Astrocyte (in vitro differentiated cells and primary cell): Measurements from ENCODE around the gene ATXN7. TPM values are rescaled to one million over a fixed set of nuclear protein-coding genes. Genes with fewer than 3 reads are reported as not detected.

Source experiments
- DNase-seq: peaks from one replicate; pipeline ENCODE4 v3.0.0-alpha.2; 2010; ENCODE audit warnings: low read depth
- FAIRE-seq: peaks from 2 replicates; lab custom pipeline; 2011; peaks lifted over from hg19 to GRCh38; lab: Jason Lieb, UNC
- H2AFZ ChIP-seq: 2 replicates; pipeline ENCODE4 v1.6.0; 2012; ENCODE audit warnings: low read depth, low read length, inconsistent platforms
- H3K27ac ChIP-seq: 2 replicates; pipeline ENCODE4 v1.5.1; 2011; ENCODE audit warnings: low read depth, low read length, inconsistent platforms
- H3K27me3 ChIP-seq: 2 replicates; pipeline ENCODE4 v1.6.0; 2011; ENCODE audit warnings: low read length, inconsistent platforms; ENCODE audit not compliant: insufficient read depth
- H3K36me3 ChIP-seq: 2 replicates; pipeline ENCODE4 v1.5.1; 2011; ENCODE audit warnings: low read length, inconsistent platforms; ENCODE audit not compliant: insufficient read depth
- H3K4me1 ChIP-seq: 2 replicates; pipeline ENCODE4 v1.5.1; 2011; ENCODE audit warnings: low read length, inconsistent platforms; ENCODE audit not compliant: insufficient read depth
- H3K4me2 ChIP-seq: 2 replicates; pipeline ENCODE4 v1.6.0; 2012; ENCODE audit warnings: low read length, inconsistent platforms
- H3K4me3 ChIP-seq: 2 replicates; pipeline ENCODE4 v1.5.1; 2011; ENCODE audit warnings: low read depth, mild to moderate bottlenecking, low read length, inconsistent platforms; ENCODE audit not compliant: insufficient read depth
- H3K79me2 ChIP-seq: 2 replicates; pipeline ENCODE4 v1.6.0; 2012; ENCODE audit warnings: mild to moderate bottlenecking, low read length, inconsistent platforms; ENCODE audit not compliant: insufficient read depth
- H3K9ac ChIP-seq: 2 replicates; pipeline ENCODE4 v1.6.0; 2012; ENCODE audit warnings: mild to moderate bottlenecking, low read length, inconsistent platforms
- H3K9me3 ChIP-seq: 2 replicates; pipeline ENCODE4 v1.5.1; 2012; ENCODE audit warnings: low read depth, mild to moderate bottlenecking, low read length, inconsistent platforms; ENCODE audit not compliant: insufficient read depth
- H4K20me1 ChIP-seq: 2 replicates; pipeline ENCODE4 v1.6.0; 2012; ENCODE audit warnings: low read length, inconsistent platforms; ENCODE audit not compliant: insufficient read depth
- H3K27ac Mint-ChIP-seq: one replicate; pipeline ENCODE4 v1.8.0; 2021; ENCODE audit warnings: mild to moderate bottlenecking, mixed read lengths; ENCODE audit not compliant: unreplicated experiment
- H3K27me3 Mint-ChIP-seq: one replicate; pipeline ENCODE4 v1.8.0; 2021; ENCODE audit warnings: low read depth, mixed read lengths; ENCODE audit not compliant: unreplicated experiment
- H3K36me3 Mint-ChIP-seq: one replicate; pipeline ENCODE4 v1.8.0; 2021; ENCODE audit warnings: low read depth, mixed read lengths; ENCODE audit not compliant: unreplicated experiment
- H3K4me1 Mint-ChIP-seq: one replicate; pipeline ENCODE4 v1.8.0; 2021; ENCODE audit warnings: low read depth, mixed read lengths; ENCODE audit not compliant: unreplicated experiment
- H3K4me3 Mint-ChIP-seq: one replicate; pipeline ENCODE4 v1.8.0; 2021; ENCODE audit warnings: mild to moderate bottlenecking, moderate library complexity, mixed read lengths; ENCODE audit not compliant: unreplicated experiment
- H3K9me3 Mint-ChIP-seq: one replicate; pipeline ENCODE4 v1.8.0; 2021; ENCODE audit warnings: mild to moderate bottlenecking, mixed read lengths; ENCODE audit not compliant: unreplicated experiment
- CTCF ChIP-seq: IDR thresholded peaks from 2 replicates; pipeline ENCODE4 v1.5.1; 2011; ENCODE audit warnings: low read depth, mild to moderate bottlenecking, inconsistent platforms, low read length, moderate library complexity; ENCODE audit not compliant: insufficient read depth
- EZH2 ChIP-seq: IDR thresholded peaks from 2 replicates; pipeline ENCODE4 v1.6.1; 2012; ENCODE audit warnings: mild to moderate bottlenecking, low read length, inconsistent platforms; ENCODE audit not compliant: insufficient read depth
- total RNA-seq: library from RNA; stranded (reverse); gene quantifications from 2 replicates; pipeline ENCODE4 v1.2.1, GENCODE V29; 2021

Gene ATXN7
- total RNA-seq, 1 donor from 2014 or later: 17.6 TPM

- Histone ChIP-seq H3K27ac (no peak overlapping the region), H3K9me3 (no peaks in the 10 kb centered on the region), H3K4me3 (no peak overlapping the region), H3K36me3 (no peaks in the 10 kb centered on the region), H3K79me2 (peaks cover 44% of the 10 kb centered on the region), H3K27me3 (no peaks in the 10 kb centered on the region), H2AFZ (no peak overlapping the region), H3K4me2 (no peak overlapping the region), H3K9ac (no peak overlapping the region), H4K20me1 (peaks cover 73% of the 10 kb centered on the region), H3K4me1 (peaks cover 13% of the 10 kb centered on the region)
- Mint-ChIP-seq H3K4me3 (no peak overlapping the region), H3K27ac (peak overlapping the region; percentile 59), H3K36me3 (peaks cover 9% of the 10 kb centered on the region), H3K27me3 (no peaks in the 10 kb centered on the region), H3K9me3 (no peaks in the 10 kb centered on the region), H3K4me1 (peaks cover 48% of the 10 kb centered on the region)
- FAIRE-seq (no peak), DNase-seq (no peak)
- TF ChIP-seq EZH2 (no peak), CTCF (no peak)
Observed at GRCh38 chr3:63947594-63947993, 83.9 kb downstream of the ATXN7 start.

- Histone ChIP-seq H3K4me2 (no peak overlapping the region), H3K36me3 (peaks cover 5% of the 10 kb centered on the region), H3K4me3 (no peak overlapping the region), H3K4me1 (peaks cover 13% of the 10 kb centered on the region), H3K27ac (peak overlapping the region; percentile 44), H3K79me2 (peaks cover 30% of the 10 kb centered on the region), H3K9ac (no peak overlapping the region), H3K9me3 (no peaks in the 10 kb centered on the region), H3K27me3 (no peaks in the 10 kb centered on the region), H4K20me1 (peaks cover 66% of the 10 kb centered on the region), H2AFZ (no peak overlapping the region)
- Mint-ChIP-seq H3K27me3 (no peaks in the 10 kb centered on the region), H3K9me3 (peaks cover 4% of the 10 kb centered on the region), H3K36me3 (peaks cover 6% of the 10 kb centered on the region), H3K4me3 (no peak overlapping the region), H3K27ac (peak overlapping the region; percentile 85), H3K4me1 (peaks cover 48% of the 10 kb centered on the region)
- no peak for TF ChIP-seq CTCF
- DNase-seq (peak; percentile 32), FAIRE-seq (no peak)
Observed at GRCh38 chr3:63949005-63949404, 85.3 kb downstream of the ATXN7 start.

DNA sequence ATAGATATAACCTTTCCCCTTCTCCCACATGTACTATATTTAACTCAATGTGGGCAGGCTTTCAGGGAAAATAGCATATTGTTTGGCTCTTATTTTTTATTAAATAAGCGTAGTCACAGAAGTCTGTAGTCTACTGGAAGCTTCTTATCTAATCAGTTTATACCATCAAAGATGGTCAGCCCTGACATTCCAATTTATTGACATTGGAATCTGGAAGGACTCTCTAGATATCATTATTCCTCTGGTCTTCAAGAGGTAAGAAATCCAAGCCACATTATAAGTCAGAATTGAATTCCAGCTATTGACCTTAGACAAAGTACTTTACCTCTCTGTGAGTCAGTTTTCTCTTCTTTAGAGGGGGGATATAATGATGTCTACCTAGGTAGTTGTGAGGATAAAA lies 87.0 kb downstream of the ATXN7 start:
- H3K36me3 ChIP-seq: peaks cover 9% of the 10 kb centered on the region
- Mint-ChIP-seq H3K4me1 (peaks cover 56% of the 10 kb centered on the region), H3K36me3 (peaks cover 5% of the 10 kb centered on the region), H3K27me3 (no peaks in the 10 kb centered on the region), H3K9me3 (peaks cover 4% of the 10 kb centered on the region), H3K27ac (no peak overlapping the region), H3K4me3 (no peak overlapping the region)
- H3K9ac ChIP-seq: no peak overlapping the region
- H3K4me3 ChIP-seq: no peak overlapping the region
- no peak for FAIRE-seq
- H3K79me2 ChIP-seq: peaks cover 27% of the 10 kb centered on the region
- H2AFZ ChIP-seq: no peak overlapping the region
- no peaks in the 10 kb centered on the region for H3K9me3 ChIP-seq
- no peaks in the 10 kb centered on the region for H3K27me3 ChIP-seq
- H3K4me1 ChIP-seq: peaks cover 12% of the 10 kb centered on the region
- peak; percentile 45 for DNase-seq
- H3K27ac ChIP-seq: no peak overlapping the region
- TF ChIP-seq EZH2 (no peak), CTCF (no peak)
- H3K4me2 ChIP-seq: peak overlapping the region; percentile 2
- peaks cover 68% of the 10 kb centered on the region for H4K20me1 ChIP-seq
